Skeletal muscle tissue (tissue), 4 donors: ENCODE measurements around the gene FAF2. TPM values are rescaled to one million over a fixed set of nuclear protein-coding genes. Genes with fewer than 3 reads are reported as not detected.
A peak's percentile ranks its signal among the peaks of the same experiment; 100 is the strongest.

Experiments
- H3K27ac ChIP-seq: one replicate; pipeline ENCODE4 v1.7.0; 2013; ENCODE audit warnings: mild to moderate bottlenecking, low read depth, low read length, inconsistent platforms
- H3K27me3 ChIP-seq, 3 donors: one replicate each; pipeline ENCODE4 v1.7.0; 2013; ENCODE audit warnings: low read length in 3 of 3; ENCODE audit not compliant: control insufficient read depth in 3 of 3, insufficient read depth in 3 of 3
- H3K36me3 ChIP-seq, 3 donors: one replicate each; pipeline ENCODE4 v1.7.0; 2013; ENCODE audit warnings: low read length in 3 of 3; ENCODE audit not compliant: control insufficient read depth in 3 of 3, insufficient read depth in 3 of 3
- H3K4me1 ChIP-seq, 3 donors: one replicate each; pipeline ENCODE4 v1.7.0; 2013; ENCODE audit warnings: low read length in 3 of 3, mild to moderate bottlenecking in 3 of 3; ENCODE audit not compliant: control insufficient read depth in 3 of 3, insufficient read depth in 3 of 3
- H3K4me3 ChIP-seq, 3 donors: one replicate each; pipeline ENCODE4 v1.7.0; 2013; ENCODE audit warnings: low read length in 3 of 3
- H3K9ac ChIP-seq, 3 donors: one replicate each; pipeline ENCODE4 v1.7.0; 2013; ENCODE audit warnings: low read length in 3 of 3, mild to moderate bottlenecking in 3 of 3, moderate library complexity in 2 of 3, low read depth in 1 of 3
- H3K9me3 ChIP-seq, 3 donors: one replicate each; pipeline ENCODE4 v1.7.0; 2013; ENCODE audit warnings: low read length in 3 of 3; ENCODE audit not compliant: control insufficient read depth in 3 of 3
- total RNA-seq: library from RNA; depleted of rRNA; stranded (reverse); fragments of >200 nt; gene quantifications from one replicate; pipeline ENCODE4 v1.2.3, GENCODE V29; 2014
- donor health status: Osteomylitis.

FAF2 gene
- total RNA-seq, 1 donor from 2014 or later, result 24.0 TPM

- Histone ChIP-seq H3K9ac (peak overlapping the region; percentile 93 to 97 (median 96)), H3K4me1 (peaks cover 20 to 22% (median 21%) of the 10 kb centered on the region in 3 donors), H3K9me3 (no peaks in the 10 kb centered on the region), H3K27me3 (no peaks in the 10 kb centered on the region), H3K36me3 (peaks cover 0 to 4% (median 1%) of the 10 kb centered on the region in 3 donors), H3K4me3 (peak overlapping the region; percentile 70 to 90 (median 79)), H3K27ac (peak overlapping the region; percentile 95)
Measured at GRCh38 chr5:176447591-176447977, 601 bp upstream of the FAF2 start.

GRCh38 chr5:176450077-176450476, 1.9 kb downstream of the FAF2 start:
- H3K27me3 ChIP-seq, result no peaks in the 10 kb centered on the region
- no peak overlapping the region for H3K4me3 ChIP-seq
- H3K36me3 ChIP-seq, result peaks cover 3 to 8% (median 6%) of the 10 kb centered on the region in 3 donors
- H3K9me3 ChIP-seq, result no peaks in the 10 kb centered on the region
- H3K4me1 ChIP-seq, result peaks cover 20 to 25% (median 21%) of the 10 kb centered on the region in 3 donors
- H3K27ac ChIP-seq, result no peak overlapping the region
- H3K9ac ChIP-seq, result no peak overlapping the region

GRCh38 chr5:176454724-176455394, 6.7 kb downstream of the FAF2 start:
- H3K4me1 ChIP-seq, result peaks cover 4 to 10% (median 8%) of the 10 kb centered on the region in 3 donors
- H3K27ac ChIP-seq, result no peak overlapping the region
- peaks cover 3 to 4% (median 3%) of the 10 kb centered on the region in 3 donors for H3K36me3 ChIP-seq
- no peak overlapping the region for H3K9ac ChIP-seq
- no peak overlapping the region for H3K4me3 ChIP-seq
- no peaks in the 10 kb centered on the region for H3K9me3 ChIP-seq
- H3K27me3 ChIP-seq, result no peaks in the 10 kb centered on the region

GRCh38 chr5:176458904-176459561, 10.8 kb downstream of the FAF2 start:
- Histone ChIP-seq H3K36me3 (peaks cover 0 to 3% (median 0%) of the 10 kb centered on the region in 3 donors), H3K4me3 (no peak overlapping the region), H3K9ac (no peak overlapping the region), H3K27ac (no peak overlapping the region), H3K9me3 (no peaks in the 10 kb centered on the region), H3K4me1 (peaks cover 4 to 9% (median 4%) of the 10 kb centered on the region in 3 donors), H3K27me3 (no peaks in the 10 kb centered on the region)

- no peak overlapping the region for H3K4me3 ChIP-seq
- peaks cover 0 to 3% (median 0%) of the 10 kb centered on the region in 3 donors for H3K36me3 ChIP-seq
- H3K27ac ChIP-seq, result no peak overlapping the region
- H3K4me1 ChIP-seq, result peaks cover 5 to 13% (median 5%) of the 10 kb centered on the region in 3 donors
- no peaks in the 10 kb centered on the region for H3K27me3 ChIP-seq
- no peak overlapping the region for H3K9ac ChIP-seq
- H3K9me3 ChIP-seq, result no peaks in the 10 kb centered on the region
Measured at GRCh38 chr5:176461349-176461748, 13.2 kb downstream of the FAF2 start.

GRCh38 chr5:176463113-176463764, 15.1 kb downstream of the FAF2 start:
- H3K9me3 ChIP-seq, result no peaks in the 10 kb centered on the region
- H3K4me1 ChIP-seq, result peaks cover 3 to 7% (median 6%) of the 10 kb centered on the region in 3 donors
- no peak overlapping the region for H3K27ac ChIP-seq

GRCh38 chr5:176466245-176466871, 18.2 kb downstream of the FAF2 start:
- Histone ChIP-seq H3K4me1 (peaks cover 3 to 6% (median 6%) of the 10 kb centered on the region in 3 donors), H3K27ac (no peak overlapping the region), H3K9ac (peak overlapping the region in 1 of 3 donors; percentile 25), H3K27me3 (no peaks in the 10 kb centered on the region), H3K36me3 (peaks cover 0 to 3% (median 0%) of the 10 kb centered on the region in 3 donors), H3K4me3 (no peak overlapping the region), H3K9me3 (no peaks in the 10 kb centered on the region)

More at GRCh38 chr5:176463113-176463764, 15.1 kb downstream of the FAF2 start:
- Histone ChIP-seq H3K36me3 (peaks cover 0 to 3% (median 0%) of the 10 kb centered on the region in 3 donors), H3K4me3 (no peak overlapping the region), H3K9ac (no peak overlapping the region), H3K27me3 (no peaks in the 10 kb centered on the region)

GRCh38 chr5:176469296-176469695, 21.1 kb downstream of the FAF2 start:
- no peak overlapping the region for H3K27ac ChIP-seq
- peaks cover 2 to 6% (median 3%) of the 10 kb centered on the region in 3 donors for H3K4me1 ChIP-seq
- no peaks in the 10 kb centered on the region for H3K27me3 ChIP-seq
- H3K36me3 ChIP-seq, result peaks cover 0 to 10% (median 0%) of the 10 kb centered on the region in 3 donors
- H3K9ac ChIP-seq, result no peak overlapping the region
- H3K4me3 ChIP-seq, result no peak overlapping the region
- no peaks in the 10 kb centered on the region for H3K9me3 ChIP-seq

- Histone ChIP-seq H3K27ac (no peak overlapping the region), H3K4me1 (peaks cover 2 to 6% (median 3%) of the 10 kb centered on the region in 3 donors), H3K4me3 (no peak overlapping the region), H3K36me3 (peaks cover 0 to 11% (median 0%) of the 10 kb centered on the region in 3 donors), H3K9me3 (no peaks in the 10 kb centered on the region), H3K27me3 (no peaks in the 10 kb centered on the region), H3K9ac (no peak overlapping the region)
Measured at GRCh38 chr5:176470539-176470938, 22.4 kb downstream of the FAF2 start.
